ENCODE data around the gene ARHGAP25.
A peak's percentile ranks its signal among the peaks of the same experiment; 100 is the strongest.
"Not testable (repeated sequence)": the region's sequence is repeated elsewhere in the genome, so short reads cannot be mapped to it uniquely, and the experiment has no call there.

ARHGAP25 gene

GRCh38 chr2:68796295-68796905 lies 61.8 kb downstream of the ARHGAP25 start:
- no peak for DNase-seq

GRCh38 chr2:68798569-68798968 lies 64.0 kb downstream of the ARHGAP25 start:
- no peak for DNase-seq

- DNase-seq: no peak
Measured at GRCh38 chr2:68799140-68800026, 64.8 kb downstream of the ARHGAP25 start.

GRCh38 chr2:68800027-68800401 lies 65.4 kb downstream of the ARHGAP25 start:
- no peak for DNase-seq

GRCh38 chr2:68800517-68800916 lies 65.9 kb downstream of the ARHGAP25 start:
- no peak for DNase-seq

- not testable (repeated sequence) for DNase-seq
Measured at GRCh38 chr2:68802161-68802560, 67.5 kb downstream of the ARHGAP25 start.

GRCh38 chr2:68805025-68805424 lies 70.4 kb downstream of the ARHGAP25 start:
- DNase-seq: no peak

DNA sequence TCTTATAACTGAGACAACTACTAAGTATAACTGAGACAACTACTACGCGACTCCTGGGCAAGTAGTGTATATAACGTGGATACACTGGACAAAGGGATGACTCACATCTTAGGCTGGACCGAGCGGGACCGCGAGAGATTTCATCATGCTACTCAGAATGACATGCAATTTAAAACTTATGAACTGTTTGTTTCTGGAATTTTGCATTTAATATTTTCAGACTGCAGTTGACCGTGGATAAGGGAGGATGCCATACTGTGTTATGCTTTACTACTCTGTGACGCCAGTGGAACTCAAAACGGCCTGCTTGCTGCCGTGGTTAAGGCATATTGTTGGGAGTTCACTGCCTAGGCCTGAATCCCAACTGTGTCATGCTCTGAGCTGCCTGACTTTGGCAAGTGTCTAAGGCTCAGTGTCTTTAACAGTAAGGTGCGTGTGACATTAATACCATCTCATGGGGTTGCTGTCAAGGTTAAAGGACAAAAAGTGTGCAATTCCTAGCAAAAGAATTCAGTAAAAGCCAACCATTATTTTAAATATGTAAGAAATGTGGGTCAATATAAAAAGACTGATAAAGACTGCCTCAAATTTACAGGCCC lies 72.0 kb downstream of the ARHGAP25 start:
- no peak for DNase-seq

- DNase-seq: no peak
Measured at GRCh38 chr2:68807821-68808266, 73.2 kb downstream of the ARHGAP25 start.

DNA sequence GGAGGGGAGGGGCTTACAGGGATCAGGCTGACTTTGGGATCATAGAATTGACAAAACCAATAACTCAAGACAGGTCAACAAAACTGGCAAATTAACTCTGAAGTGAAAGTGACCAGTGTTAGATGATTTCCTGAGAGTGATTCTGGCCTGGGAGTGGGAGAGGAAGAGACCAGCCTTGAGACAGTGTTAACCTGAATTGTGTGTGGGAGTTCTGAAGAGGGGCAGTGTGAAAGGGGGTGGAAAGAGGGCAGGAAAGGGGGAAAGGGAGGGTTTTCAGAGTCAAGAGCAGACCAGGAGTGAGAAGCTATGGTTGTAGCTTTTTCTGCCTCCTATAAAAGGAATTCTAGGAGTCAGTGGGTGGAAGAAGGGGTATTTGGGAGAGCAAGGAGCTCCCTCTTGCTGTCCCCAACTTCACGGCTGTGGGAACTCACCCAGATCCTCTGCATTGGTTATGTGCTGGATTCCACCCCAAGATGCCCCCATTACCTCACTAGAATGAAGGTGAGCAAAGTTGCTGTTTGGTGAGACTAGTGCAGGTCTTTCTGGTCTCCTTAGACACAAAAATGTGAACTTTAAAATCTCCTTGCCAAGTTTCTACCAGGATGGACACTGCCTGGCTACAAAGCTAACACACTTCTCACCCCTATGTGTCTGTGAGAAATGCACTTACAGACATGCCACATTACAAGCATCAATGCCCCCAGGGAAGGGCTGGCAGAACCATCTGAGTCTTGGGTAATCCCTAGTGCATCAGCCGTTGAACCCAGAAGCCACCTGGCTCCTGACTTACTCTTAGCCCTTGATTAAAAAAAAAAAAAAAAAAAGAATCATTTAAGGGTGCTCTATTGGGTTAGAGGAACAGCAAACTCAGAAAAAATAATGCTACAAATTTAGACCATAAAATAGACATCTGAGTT lies 75.0 kb downstream of the ARHGAP25 start:
- DNase-seq: no peak

GRCh38 chr2:68811364-68811763 lies 76.8 kb downstream of the ARHGAP25 start:
- DNase-seq: no peak

- DNase-seq: peak in 9 of 51 donors; percentile 5 to 46 (median 25)
Measured at GRCh38 chr2:68812251-68812650, 77.6 kb downstream of the ARHGAP25 start.

- no peak for DNase-seq
Measured at GRCh38 chr2:68813596-68813995, 79.0 kb downstream of the ARHGAP25 start.

GRCh38 chr2:68817306-68817705 lies 82.7 kb downstream of the ARHGAP25 start:
- no peak for DNase-seq

DNA sequence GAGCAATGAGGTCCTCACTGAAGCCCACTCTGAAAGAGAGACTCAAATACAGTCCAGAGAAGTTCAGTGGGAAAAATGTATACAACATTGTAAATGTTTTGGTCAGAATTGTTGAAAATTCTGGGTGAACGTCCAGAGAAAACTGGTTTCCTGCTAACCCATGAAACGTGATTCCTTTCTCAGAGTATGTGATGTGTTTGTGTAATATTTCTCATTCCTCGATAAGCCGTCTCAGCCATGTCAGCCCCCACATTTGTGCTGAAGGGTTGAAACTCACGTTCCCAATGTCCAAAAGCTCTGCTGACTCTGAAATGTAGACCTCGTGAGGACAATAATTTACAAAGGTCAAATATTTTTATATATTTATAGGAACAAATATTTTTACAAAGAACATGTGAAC lies 84.9 kb downstream of the ARHGAP25 start:
- DNase-seq: no peak

- no peak for DNase-seq
Measured at GRCh38 chr2:68822207-68822872, 87.7 kb downstream of the ARHGAP25 start.

DNA sequence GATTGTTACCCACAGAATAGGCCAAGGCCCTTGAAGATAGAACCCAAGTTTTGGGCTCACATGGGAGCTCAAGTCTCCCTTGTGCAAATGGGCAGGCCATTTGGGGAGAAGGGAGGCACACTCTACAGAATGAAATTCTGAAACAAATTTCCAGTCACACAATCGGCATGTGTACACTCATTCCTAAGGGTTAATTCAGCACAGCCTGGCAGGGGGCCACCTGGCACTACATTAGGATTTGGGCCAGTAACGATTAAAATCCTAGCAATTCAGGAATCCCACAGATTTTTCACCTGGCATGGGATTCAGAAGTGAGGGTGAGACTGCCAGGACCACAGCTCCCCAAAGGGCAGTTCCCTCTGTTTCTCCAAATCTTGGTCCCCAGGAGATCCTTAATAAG lies 90.2 kb downstream of the ARHGAP25 start:
- no peak for DNase-seq

DNA sequence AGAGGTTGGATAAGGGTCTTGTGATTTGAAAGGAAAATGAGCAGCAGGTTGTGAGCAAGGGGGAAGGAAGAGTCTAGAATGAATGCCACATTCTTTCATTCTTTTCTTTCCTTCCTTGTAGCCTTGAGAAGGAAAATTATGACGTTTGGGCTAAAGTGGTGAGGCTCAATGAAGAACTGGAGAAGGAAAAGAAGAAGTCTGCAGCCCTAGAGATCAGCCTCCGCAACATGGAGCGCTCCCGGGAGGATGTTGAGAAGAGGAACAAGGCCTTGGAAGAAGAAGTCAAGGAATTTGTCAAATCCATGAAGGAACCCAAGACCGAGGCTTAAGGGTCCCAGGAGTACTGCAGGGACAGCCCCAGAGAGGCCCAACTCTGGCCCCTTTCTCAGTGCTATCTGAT lies 91.3 kb downstream of the ARHGAP25 start:
- DNase-seq: no peak

GRCh38 chr2:68827666-68828065 lies 93.1 kb downstream of the ARHGAP25 start:
- DNase-seq: no peak

DNA sequence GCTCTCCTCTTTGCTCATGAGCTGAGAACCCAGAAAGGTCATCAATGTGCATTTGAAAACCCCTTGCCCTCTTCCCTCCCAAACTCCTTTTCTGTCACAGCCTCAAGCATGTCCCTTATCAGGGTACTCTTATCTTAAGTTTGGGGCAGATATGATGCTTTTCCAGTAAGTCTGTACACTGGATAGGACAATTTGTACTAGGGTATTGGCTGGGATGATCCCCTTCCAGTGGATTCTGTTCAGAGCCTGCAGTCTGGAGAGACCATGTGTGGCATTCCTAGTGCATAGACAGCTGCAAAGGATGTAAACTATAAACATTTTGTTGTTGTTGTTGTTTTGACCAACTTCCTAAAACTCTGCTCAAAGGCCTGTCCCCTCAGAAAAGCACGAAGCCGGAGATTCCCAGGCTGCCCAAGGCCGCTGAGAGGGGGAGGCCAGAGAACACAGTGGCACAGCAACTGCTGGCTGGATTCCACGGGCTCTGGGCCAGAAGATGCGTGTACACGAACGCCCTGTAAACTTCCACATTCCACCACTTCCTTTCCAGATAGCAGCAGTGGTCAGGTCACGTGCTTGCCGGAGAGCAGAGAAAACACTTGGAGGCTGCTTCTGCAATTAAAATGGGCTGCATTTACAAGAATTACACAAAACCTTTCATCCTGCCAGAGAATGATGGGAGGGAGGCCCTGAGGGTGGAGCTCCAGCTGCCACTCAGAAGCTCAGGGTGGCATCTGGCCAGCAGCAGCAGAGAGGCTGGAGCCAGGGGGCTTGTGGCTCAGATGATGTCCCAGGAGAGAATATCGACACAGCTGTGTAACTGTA lies 94.5 kb downstream of the ARHGAP25 start:
- DNase-seq: peak; percentile 32 to 94 (median 78)
